HepG2 (cell line): Measurements from ENCODE around the gene CD80. TPM values are rescaled to one million over a fixed set of nuclear protein-coding genes. Genes with fewer than 3 reads are reported as not detected.

Source experiments
- AHDC1 ChIP-seq: sonication (generic); formaldehyde crosslinking; IDR thresholded peaks from 2 replicates; pipeline ENCODE4 v1.5.1; 2020; ENCODE audit warnings: mild to moderate bottlenecking, missing genetic modification reagents, borderline replicate concordance
- AKAP8 ChIP-seq: sonication (generic); formaldehyde crosslinking; IDR thresholded peaks from 2 replicates; pipeline ENCODE4 v1.5.1; 2020; ENCODE audit warnings: mild to moderate bottlenecking, missing genetic modification reagents
- CEBPB ChIP-seq: IDR thresholded peaks from 2 replicates; pipeline ENCODE4 v1.6.1; 2011; ENCODE audit warnings: low read depth, low read length, improper control_type of control experiment, borderline replicate concordance
- DZIP1 ChIP-seq: sonication (generic); formaldehyde crosslinking; IDR thresholded peaks from 2 replicates; pipeline ENCODE4 v1.5.0; 2020; ENCODE audit warnings: mild to moderate bottlenecking, missing genetic modification reagents
- FLYWCH1 ChIP-seq: sonication (generic); formaldehyde crosslinking; IDR thresholded peaks from 2 replicates; pipeline ENCODE4 v1.8.1; 2023; ENCODE audit warnings: mild to moderate bottlenecking, missing genetic modification reagents
- GMEB2 ChIP-seq: IDR thresholded peaks from 2 replicates; pipeline ENCODE4 v1.6.1; 2016; ENCODE audit warnings: missing biosample characterization, missing genetic modification reagents, low read depth
- HMGA1 ChIP-seq: sonication (generic); formaldehyde crosslinking; conservative IDR thresholded peaks from 2 replicates; pipeline ENCODE4 v1.4.0; 2020; ENCODE audit warnings: missing genetic modification reagents
- NCOR1 ChIP-seq: fragments of 200-600 bp; sonication (generic); IDR thresholded peaks from 2 replicates; pipeline ENCODE4 v1.7.0; 2017; ENCODE audit warnings: antibody characterized with exemption, low read length, borderline replicate concordance
- REXO4 ChIP-seq: sonication (generic); formaldehyde crosslinking; IDR thresholded peaks from 2 replicates; pipeline ENCODE4 v1.8.0; 2022; ENCODE audit warnings: missing genetic modification reagents, mild to moderate bottlenecking, borderline replicate concordance
- ZBTB1 ChIP-seq: sonication (generic); formaldehyde crosslinking; IDR thresholded peaks from 2 replicates; pipeline ENCODE4 v1.4.0; 2020; ENCODE audit warnings: missing genetic modification reagents, borderline replicate concordance
- ZBTB43 ChIP-seq: sonication (generic); formaldehyde crosslinking; conservative IDR thresholded peaks from 2 replicates; pipeline ENCODE4 v1.4.0; 2020; ENCODE audit warnings: missing genetic modification reagents
- ZNF205 ChIP-seq: IDR thresholded peaks from 2 replicates; pipeline ENCODE4 v1.6.1; 2018; ENCODE audit warnings: missing biosample characterization, missing genetic modification reagents
- polyA plus RNA-seq, 8 experiments: library from polyadenylated mRNA; depleted of rRNA in 3 of 8; stranded (reverse) in 7 of 8; unstranded in 1 of 8; fragments of >200 nt; fragmentation: Illumina TruSeq in 4 of 8; extraction: Trizol in 4 of 8; gene quantifications; 2 replicates each; pipeline versions ENCODE4 v1.2.1 to v1.2.3, GENCODE V29; 2011 to 2016; ENCODE audit warnings: low read depth in 4 of 8, missing spikeins in 1 of 8, mixed read lengths in 1 of 8; ENCODE audit not compliant: insufficient read depth in 1 of 8
- total RNA-seq, 5 experiments: library from RNA; depleted of rRNA; stranded (reverse); fragments of >200 nt; fragmentation: Illumina TruSeq; extraction: Trizol; gene quantifications; 2 replicates each; pipeline ENCODE4 v1.2.3, GENCODE V29; 2016; ENCODE audit warnings: low read depth in 1 of 5

Gene CD80
- total and polyA plus RNA-seq, 2 of the 13 experiments (the other 11 are each of a cell fraction or from before 2014, with no cell fraction given) = not detected

- TF ChIP-seq HMGA1 (CRISPR knock-in tag) = no peak
- no peak for TF ChIP-seq DZIP1 (CRISPR knock-in tag)
- TF ChIP-seq CEBPB = no peak
- TF ChIP-seq GMEB2 (CRISPR knock-in tag) = no peak
- TF ChIP-seq ZBTB43 (CRISPR knock-in tag) = no peak
- no peak for TF ChIP-seq AKAP8 (CRISPR knock-in tag)
- TF ChIP-seq AHDC1 (CRISPR knock-in tag) = peak; percentile 33; the same call in 1 of the 2 replicates
- TF ChIP-seq FLYWCH1 = no peak
- TF ChIP-seq ZNF205 (CRISPR knock-in tag) = no peak
- peak; percentile 27; the same call in 1 of the 2 replicates for TF ChIP-seq NCOR1
- no peak for TF ChIP-seq ZBTB1 (CRISPR knock-in tag)
- TF ChIP-seq REXO4 (CRISPR knock-in tag) = no peak
These were observed 48.7 kb downstream of the CD80 start (continued) for GRCh38 chr3:119510690-119511089.
